Measurements from ENCODE around the gene PRPH2. TPM values are rescaled to one million over a fixed set of nuclear protein-coding genes. Genes with fewer than 3 reads are reported as not detected.
A peak's percentile ranks its signal among the peaks of the same experiment; 100 is the strongest.

PRPH2 gene
- total and polyA plus RNA-seq, 2 of the 13 experiments (the other 11 are each of a cell fraction or from before 2014, with no cell fraction given), result 0.03 to 0.04 TPM

- TF ChIP-seq PATZ1 (CRISPR knock-in tag; IDR thresholded peaks at IDR 0.05), result peak; percentile 53
- TF ChIP-seq ZNF549 (CRISPR knock-in tag; IDR thresholded peaks at IDR 0.05), result no peak
- TF ChIP-seq WIZ (CRISPR knock-in tag; IDR thresholded peaks at IDR 0.05), result peak; percentile 87; the same call in 1 of the 2 replicates
- no peak for TF ChIP-seq IKZF1 (IDR thresholded peaks at IDR 0.05)
- peak; percentile 61 for TF ChIP-seq ZNF777 (CRISPR knock-in tag; IDR thresholded peaks at IDR 0.05)
- TF ChIP-seq THRA (CRISPR knock-in tag; IDR thresholded peaks at IDR 0.05; ENCODE audit: borderline replicate concordance), result no peak
- no peak for TF ChIP-seq ZKSCAN1 (IDR thresholded peaks at IDR 0.05; ENCODE audit: low read length)
- no peak for TF ChIP-seq EEA1 (CRISPR knock-in tag; IDR thresholded peaks at IDR 0.05; ENCODE audit: borderline replicate concordance)
- TF ChIP-seq REPIN1 (CRISPR knock-in tag; IDR thresholded peaks at IDR 0.05; ENCODE audit: borderline replicate concordance, low read depth), result peak; percentile 70; the same call in 1 of the 2 replicates
- TF ChIP-seq ZBTB37 (CRISPR knock-in tag; IDR thresholded peaks at IDR 0.05), result 0 out of 2 replicates have a peak, but pooled peaks have one; percentile 62
- no peak for TF ChIP-seq ZNF724P (CRISPR knock-in tag; IDR thresholded peaks at IDR 0.05; ENCODE audit: borderline replicate concordance)
- TF ChIP-seq RAD21 (CRISPR knock-in tag; IDR thresholded peaks at IDR 0.05), result 0 out of 2 replicates have a peak, but pooled peaks have one; percentile 21
- peak; percentile 66 for TF ChIP-seq ZNF687 (CRISPR knock-in tag; IDR thresholded peaks at IDR 0.05)
- peak; percentile 38 for TF ChIP-seq RBM22 (optimal IDR thresholded peaks at IDR 0.05; ENCODE audit: low read length)
- peak; percentile 81 for TF ChIP-seq MNT (IDR thresholded peaks at IDR 0.05)
Measured at GRCh38 chr6:42745640-42746462, 23.5 kb upstream of the PRPH2 start, which contains the start of gene TBCC (continued).
